LNCAP (cell line): Measurements from ENCODE around the gene VRK3.

Source experiments
- TF ChIP-seq, protein P1 (sequence below): fragments of 450-650 bp; IDR thresholded peaks from 2 replicates; pipeline ENCODE4 v1.5.1; 2017; ENCODE audit warnings: mild to moderate bottlenecking

Gene VRK3

DNA sequence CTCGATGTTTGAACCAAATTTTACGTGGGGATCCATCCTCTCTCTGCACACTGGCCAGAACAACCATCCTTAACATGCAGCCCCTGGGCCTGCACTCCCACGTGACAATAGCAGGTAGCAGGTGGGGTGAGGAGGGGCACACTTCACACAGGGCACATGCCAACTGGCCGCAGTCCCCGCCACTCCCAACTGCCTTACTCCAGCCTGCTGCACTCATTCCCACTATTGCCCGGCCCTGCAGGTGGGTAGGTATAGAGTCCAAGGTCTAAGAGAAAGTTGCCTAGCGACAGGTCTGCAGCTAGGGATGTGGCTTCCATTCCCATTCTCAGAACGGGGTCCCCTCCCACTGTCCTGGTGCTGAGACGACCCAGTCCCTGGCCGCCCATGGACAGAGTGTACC, 18.0 kb downstream of the VRK3 start:
- TF ChIP-seq, protein P1, sequence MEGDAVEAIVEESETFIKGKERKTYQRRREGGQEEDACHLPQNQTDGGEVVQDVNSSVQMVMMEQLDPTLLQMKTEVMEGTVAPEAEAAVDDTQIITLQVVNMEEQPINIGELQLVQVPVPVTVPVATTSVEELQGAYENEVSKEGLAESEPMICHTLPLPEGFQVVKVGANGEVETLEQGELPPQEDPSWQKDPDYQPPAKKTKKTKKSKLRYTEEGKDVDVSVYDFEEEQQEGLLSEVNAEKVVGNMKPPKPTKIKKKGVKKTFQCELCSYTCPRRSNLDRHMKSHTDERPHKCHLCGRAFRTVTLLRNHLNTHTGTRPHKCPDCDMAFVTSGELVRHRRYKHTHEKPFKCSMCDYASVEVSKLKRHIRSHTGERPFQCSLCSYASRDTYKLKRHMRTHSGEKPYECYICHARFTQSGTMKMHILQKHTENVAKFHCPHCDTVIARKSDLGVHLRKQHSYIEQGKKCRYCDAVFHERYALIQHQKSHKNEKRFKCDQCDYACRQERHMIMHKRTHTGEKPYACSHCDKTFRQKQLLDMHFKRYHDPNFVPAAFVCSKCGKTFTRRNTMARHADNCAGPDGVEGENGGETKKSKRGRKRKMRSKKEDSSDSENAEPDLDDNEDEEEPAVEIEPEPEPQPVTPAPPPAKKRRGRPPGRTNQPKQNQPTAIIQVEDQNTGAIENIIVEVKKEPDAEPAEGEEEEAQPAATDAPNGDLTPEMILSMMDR: no peak

- TF ChIP-seq, protein P1: no peak
Measured at GRCh38 chr19:50005428-50005827, 19.7 kb downstream of the VRK3 start.

- TF ChIP-seq, protein P1: no peak
Measured at GRCh38 chr19:50003810-50004419, 21.3 kb downstream of the VRK3 start.

GRCh38 chr19:50003254-50003788, 21.9 kb downstream of the VRK3 start:
- TF ChIP-seq, protein P1: no peak

DNA sequence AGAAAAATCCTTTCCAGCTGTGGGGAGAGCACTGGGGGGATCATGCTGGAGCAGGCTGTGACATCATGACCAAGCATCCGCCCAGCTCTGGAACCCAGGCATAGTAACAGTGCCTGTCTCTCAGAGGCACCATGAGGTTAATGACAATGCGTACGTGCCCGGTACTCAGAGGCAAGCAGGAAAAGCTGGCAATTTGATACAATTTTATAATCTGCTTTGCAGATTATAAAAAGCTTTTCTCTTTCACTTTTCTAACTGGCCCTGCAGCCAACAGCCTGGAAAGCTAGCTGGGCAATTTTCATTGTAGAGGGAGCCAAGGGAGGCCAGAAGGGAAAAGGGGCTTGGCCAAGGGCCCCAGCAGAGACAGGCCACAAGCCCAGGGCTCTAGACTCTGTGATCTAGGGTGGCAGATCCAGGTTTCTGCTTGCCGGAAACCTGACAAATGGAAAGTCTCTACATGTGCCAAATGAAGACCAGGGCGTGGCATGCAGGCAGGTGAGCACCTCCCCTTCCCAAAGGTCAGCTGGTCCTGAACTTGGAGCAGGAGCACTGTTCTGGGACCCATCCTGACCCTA, 22.7 kb downstream of the VRK3 start:
- TF ChIP-seq, protein P1: no peak

GRCh38 chr19:50001775-50002174, 23.4 kb downstream of the VRK3 start:
- TF ChIP-seq, protein P1: no peak

DNA sequence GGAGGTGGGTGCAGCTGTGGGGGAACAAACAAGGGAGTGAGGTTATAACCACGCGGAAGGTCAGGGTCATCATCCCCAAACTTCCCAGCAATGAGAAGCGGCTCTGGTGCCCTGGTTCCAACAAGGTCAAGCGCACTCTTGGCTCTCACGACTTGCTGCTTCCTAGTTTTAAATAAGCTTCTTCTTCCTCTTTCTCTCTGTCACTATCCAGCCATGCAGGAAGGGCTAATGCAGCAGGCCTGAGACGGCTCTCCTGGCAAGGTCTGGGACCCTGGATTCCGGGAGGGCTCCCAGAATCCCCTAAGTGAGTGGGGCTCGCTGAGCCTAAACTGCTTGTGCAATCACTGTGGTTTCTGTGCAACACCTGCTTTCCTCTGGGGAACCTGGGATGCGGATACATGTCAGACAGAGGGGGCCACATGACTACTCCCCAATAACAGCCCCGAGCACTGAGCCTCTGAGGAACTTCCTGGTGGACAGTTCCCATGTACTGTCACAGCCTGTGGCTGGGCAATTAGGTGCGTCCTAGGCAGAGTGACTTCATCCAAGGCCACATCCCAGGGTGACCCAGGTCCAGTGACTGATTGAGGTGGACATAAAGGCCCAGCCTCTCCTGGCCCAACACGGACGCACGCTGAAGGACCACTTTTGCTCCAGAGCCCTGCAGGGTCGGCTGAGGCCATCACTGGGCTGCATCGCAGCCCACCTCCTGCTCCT, 24.2 kb downstream of the VRK3 start:
- TF ChIP-seq, protein P1: no peak
